NCI-H146 treated with DMSO at 0.1 percent for 48 hours (cell line): ENCODE results near the gene NIPA2.
"Not testable (repeated sequence)": the region's sequence is repeated elsewhere in the genome, so short reads cannot be mapped to it uniquely, and the experiment has no call there.

Source experiments
- DNase-seq: peaks from one replicate; lab custom pipeline; 2025; ENCODE audit not compliant: unreplicated experiment; lab: John Stamatoyannopoulos, UW

NIPA2 gene

DNA sequence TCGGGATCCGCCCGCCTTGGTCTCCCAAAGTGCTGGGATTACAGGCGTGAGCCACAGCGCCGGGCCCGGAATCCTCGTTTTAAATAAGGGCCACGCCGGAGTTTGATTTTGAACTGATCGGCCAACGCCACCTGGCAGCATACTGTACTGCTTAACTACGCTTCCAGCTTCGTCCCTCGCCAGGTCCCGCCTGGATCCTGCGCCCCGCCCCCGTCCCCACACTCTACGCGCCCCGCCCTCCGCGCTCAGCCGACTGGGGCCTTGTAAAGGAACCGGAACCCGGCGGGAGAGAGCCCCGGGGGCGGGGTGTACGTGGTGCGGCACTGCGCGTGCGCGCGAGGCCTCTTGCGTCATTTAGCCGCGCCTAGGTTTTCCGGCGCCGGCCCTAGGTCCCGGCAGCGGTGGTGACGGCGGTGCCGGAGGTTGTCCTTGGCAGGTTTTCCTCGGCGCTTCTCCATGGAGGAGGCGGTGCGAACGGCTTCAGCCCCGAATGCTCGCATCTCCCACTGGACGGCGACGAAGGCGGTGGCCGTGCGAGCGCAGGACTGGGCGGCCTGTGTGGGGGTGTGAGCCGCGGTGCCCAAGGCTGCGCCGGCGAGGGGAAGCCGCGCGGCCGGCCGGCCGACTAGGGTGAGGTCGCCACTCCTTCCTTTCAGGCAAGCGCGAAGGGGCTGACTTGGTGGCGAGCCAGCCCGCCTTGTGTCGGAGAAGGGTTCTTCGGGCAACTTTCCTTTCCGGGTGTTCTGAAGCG is at the start of gene NIPA2:
NIPA2 (plus strand) TSS at position 375 of the 751 bp plus-strand sequence. CDS start 13,066 bp downstream, outside the sequence.
- DNase-seq, result peak; percentile 87

- no peak for DNase-seq
These were observed 44.4 kb upstream of the NIPA2 start for GRCh38 chr15:22794063-22794462.

DNA sequence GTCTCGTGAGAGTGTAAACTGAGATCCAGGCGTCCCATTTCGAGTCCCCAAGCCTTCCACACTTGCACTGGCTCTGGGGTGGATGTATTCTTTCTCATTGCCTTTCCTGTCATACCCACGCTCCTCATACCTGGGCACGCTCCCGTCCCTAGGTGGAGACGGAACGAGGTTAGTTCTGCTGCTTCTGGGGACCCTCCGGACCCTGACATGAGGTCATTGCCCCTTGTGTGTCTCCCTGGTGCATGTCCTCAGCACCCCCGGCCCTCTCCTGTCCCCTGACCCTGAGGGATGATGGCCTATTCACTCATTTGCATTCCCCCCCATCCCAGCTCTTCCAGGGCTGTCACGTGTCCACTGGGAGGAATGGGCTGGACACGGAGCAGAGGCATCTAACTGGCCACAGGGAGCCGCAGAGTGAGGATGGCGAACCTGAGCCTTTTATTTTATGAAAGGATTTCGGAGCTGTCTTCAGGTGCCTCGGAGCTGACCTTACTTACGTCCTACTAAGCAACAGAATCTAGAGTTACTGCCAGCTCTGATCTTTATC is 43.8 kb upstream of the NIPA2 start:
- no peak for DNase-seq

DNA sequence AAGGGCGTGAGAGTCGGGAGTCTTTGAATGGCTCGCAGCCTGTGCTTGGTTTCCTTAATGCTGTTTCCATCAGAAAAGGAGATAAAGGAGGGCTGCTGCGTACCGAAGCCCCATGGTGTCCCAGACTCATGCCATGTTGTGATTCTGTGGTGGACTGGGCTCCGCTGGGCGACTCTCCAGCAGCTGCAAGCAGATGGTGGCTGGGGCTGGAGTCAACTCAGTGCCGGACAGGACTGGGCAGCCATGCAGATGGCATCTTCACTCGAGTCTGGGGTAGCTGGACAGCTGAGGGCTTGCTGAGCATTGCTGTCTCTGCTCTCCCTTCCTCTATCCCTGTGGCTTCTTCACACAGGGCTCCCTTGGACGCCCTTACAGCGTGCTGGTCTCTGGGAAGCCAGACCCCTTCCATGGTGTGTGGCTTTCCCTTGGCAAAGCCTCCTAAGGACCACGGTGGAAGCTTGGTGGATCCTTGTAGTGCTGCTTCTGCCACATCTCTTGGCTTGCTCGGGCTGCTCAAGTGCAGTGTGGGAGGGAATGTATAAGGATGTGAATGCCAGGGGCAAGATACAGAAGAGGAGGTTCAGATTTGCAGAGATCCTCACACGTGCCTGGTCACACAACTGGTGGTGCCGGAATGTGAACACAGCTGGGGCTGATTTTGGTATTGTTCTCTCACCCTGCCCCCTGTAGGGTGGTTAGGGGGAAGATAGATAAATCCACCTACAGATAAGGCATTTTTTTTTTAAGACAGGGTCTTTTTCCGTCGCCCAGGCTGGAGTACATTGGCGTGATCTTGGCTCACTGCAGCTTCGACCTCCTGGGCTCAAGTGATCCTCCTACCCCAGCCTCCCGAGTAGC is 43.0 kb upstream of the NIPA2 start:
- no peak for DNase-seq

GRCh38 chr15:22796079-22796478 is 42.4 kb upstream of the NIPA2 start:
- no peak for DNase-seq

GRCh38 chr15:22799902-22800301 is 38.6 kb upstream of the NIPA2 start:
- no peak for DNase-seq

GRCh38 chr15:22803006-22803405 is 35.5 kb upstream of the NIPA2 start:
- not testable (repeated sequence) for DNase-seq

DNA sequence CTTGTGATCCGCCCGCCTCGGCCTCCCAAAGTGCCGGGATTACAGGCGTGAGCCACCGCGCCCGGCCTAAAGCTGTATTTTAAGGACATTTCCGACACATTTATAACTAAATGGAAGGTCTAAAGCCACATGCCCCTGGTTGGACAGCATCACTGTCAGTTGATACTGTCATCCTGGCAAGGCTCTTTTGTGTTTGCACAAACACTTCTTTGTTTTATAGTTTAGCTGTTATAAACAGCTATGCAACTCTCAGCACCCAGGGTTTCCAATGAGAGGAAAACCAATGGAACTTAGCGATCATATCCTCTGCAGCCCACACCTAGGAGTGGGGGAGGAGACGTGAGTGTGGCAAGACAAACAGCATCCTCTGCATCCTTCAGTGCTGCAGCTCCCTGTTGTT is 32.3 kb upstream of the NIPA2 start:
- DNase-seq, result no peak

GRCh38 chr15:22806664-22807063 is 31.8 kb upstream of the NIPA2 start:
- no peak for DNase-seq

DNA sequence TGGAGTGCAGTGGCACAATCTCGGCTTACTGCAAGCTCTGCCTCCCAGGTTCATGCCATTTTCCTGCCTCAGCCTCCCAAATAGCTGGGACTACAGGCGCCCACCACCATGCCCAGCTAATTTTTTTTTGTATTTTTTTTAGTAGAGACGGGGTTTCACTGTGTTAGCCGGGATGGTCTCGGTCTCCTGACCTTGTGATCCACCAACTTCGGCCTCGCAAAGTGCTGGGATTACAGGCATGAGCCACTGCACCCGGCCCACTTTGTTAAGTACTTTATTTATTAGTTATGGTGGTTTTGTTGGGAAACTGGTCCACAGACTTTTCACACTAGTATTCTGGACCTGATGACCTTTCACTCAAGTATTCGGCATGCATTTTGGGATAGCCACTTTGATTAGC is 30.6 kb upstream of the NIPA2 start:
- not testable (repeated sequence) for DNase-seq

GRCh38 chr15:22808240-22808639 is 30.2 kb upstream of the NIPA2 start:
- no peak for DNase-seq

DNA sequence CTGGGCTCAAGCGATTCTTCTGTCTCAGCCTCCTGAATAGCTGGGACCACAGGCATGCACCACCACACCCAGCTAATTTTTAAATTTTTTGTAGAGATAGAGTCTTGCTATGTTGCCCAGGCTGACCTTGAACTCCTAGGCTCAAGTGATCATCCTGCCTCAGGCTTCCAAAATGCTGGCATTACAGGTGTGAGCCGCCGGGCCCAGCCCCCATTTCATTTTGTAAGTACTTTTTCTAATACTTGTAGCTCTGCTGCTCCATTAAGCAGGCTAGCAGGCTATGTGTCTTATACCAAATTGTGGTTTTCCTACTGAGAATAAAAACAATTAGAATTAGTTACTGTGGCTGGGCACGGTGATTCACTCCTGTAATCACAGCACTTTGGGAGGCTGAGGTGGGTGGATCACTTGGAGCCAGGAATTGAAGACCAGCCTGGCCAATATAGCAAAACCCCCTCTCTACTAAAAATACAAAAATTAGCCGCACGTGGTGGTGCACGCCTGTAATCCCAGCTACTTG is 29.6 kb upstream of the NIPA2 start:
- DNase-seq, result no peak

DNA sequence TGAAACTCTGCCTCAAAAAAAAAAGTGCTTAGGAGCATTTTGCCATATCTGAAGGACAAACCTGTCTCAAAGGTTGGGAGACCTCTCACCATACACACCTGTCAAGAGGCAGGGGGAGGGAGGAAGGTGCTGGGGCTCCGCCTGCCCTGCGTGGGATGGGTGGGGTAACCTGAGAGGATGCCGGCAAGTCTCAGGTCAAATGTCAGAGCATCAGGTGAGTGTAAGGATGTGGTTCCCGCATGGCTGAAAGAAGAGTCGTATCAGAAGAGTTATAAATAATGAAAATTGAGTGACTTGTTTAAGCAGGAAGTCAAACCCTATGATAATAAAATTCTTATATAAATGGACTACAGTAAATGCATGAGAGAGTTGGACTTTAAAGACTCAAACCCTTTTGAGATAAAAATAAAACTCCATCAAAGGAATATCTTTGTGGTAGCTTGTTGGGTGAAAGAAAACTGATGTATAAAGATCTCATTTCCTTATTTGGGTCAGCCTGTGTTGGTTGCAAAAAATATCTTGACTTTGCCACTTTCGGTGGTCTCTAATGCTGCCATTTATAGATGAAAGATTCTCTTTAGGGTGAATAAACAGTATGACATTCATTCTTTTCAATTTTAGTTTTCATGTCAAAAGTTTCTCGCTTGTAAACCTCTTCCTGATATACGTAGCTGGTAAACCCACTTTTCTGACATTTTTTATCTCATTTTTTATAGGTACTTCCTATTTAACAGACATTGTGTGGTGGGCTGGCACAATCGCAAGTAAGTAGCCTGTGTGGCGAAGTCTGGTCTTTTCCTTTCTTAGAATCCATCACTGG is 28.2 kb upstream of the NIPA2 start:
- no peak for DNase-seq

DNA sequence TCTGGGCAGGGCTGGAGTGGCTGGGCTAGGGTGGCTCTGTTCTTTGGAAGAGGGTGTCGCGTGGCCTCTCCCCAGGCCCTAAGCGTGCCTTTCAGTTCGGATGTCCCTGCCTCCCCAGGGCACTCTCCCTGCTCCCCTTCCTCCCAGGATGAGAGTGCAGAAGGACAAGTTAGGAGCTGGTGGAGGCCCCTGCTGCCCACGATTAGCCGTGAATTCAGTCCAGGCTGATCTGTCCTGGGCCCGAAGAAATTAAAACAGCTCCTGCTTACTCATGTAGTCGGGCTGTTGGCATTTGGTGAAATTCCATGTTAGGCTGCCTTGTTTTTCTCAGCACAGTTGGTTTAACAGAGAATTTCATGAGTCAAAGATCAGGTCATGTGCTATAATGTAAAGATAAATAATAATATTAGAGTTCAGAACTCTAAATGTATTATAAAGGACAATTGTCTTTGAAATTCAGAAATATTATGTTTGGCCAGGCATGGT is 27.6 kb upstream of the NIPA2 start:
- DNase-seq, result no peak

- DNase-seq, result no peak
These were observed 26.8 kb upstream of the NIPA2 start for GRCh38 chr15:22811640-22812039.

- DNase-seq, result no peak
These were observed 24.6 kb upstream of the NIPA2 start for GRCh38 chr15:22813844-22814243.

GRCh38 chr15:22815766-22816165 is 22.7 kb upstream of the NIPA2 start:
- peak; percentile 3 for DNase-seq

- no peak for DNase-seq
These were observed 18.8 kb upstream of the NIPA2 start for GRCh38 chr15:22819651-22820050.

DNA sequence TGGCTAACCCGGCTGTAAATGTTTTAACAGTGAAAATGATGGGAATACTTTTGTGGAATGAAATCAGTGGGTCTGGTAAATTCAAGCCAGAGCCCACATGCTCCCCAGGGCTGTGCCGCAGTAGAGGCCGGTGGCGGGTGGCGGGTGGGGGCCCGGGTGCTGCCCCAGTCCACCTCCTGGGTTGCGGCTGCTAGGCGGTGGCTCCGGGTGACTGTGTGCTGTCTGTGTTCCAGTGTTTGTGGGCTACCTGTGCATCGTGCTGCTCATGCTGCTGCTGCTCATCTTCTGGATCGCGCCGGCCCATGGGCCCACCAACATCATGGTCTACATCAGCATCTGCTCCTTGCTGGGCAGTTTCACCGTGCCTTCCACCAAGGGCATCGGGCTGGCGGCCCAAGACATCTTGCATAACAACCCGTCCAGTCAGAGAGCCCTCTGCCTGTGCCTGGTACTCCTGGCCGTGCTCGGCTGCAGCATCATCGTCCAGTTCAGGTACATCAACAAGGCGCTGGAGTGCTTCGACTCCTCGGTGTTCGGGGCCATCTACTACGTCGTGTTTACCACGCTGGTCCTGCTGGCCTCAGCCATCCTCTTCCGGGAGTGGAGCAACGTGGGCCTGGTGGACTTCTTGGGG is 14.9 kb upstream of the NIPA2 start:
- no peak for DNase-seq

GRCh38 chr15:22827125-22827524 is 11.3 kb upstream of the NIPA2 start:
- no peak for DNase-seq
